Neural cell (in vitro differentiated cells): ENCODE results near the gene TSFM. TPM values are rescaled to one million over a fixed set of nuclear protein-coding genes. Genes with fewer than 3 reads are reported as not detected.

Source experiments
- H2AFZ ChIP-seq: fragments of 200-600, 300-800 bp; sonication (generic), shearing (Covaris generic); 2 replicates; pipeline ENCODE4 v1.6.0; 2014; ENCODE audit warnings: low read depth, mild to moderate bottlenecking, antibody characterized with exemption, low read length, moderate library complexity
- H3F3A ChIP-seq: fragments of 200-600 bp; shearing (Covaris generic); 2 replicates; pipeline ENCODE4 v1.6.1; 2016; ENCODE audit warnings: mild to moderate bottlenecking, moderate library complexity, mixed read lengths, antibody characterized with exemption, low read length; ENCODE audit not compliant: insufficient read depth, poor library complexity, severe bottlenecking
- H3K27ac ChIP-seq: fragments of 200-600, 300-800 bp; sonication (generic), shearing (Covaris generic); 2 replicates; pipeline ENCODE4 v1.5.1; 2014; ENCODE audit warnings: mild to moderate bottlenecking, low read length, moderate library complexity
- H3K27me3 ChIP-seq: fragments of 300-800, 200-600 bp; sonication (generic), shearing (Covaris generic); 2 replicates; pipeline ENCODE4 v1.6.0; 2014; ENCODE audit warnings: mild to moderate bottlenecking, low read depth, low read length, moderate library complexity; ENCODE audit not compliant: insufficient read depth
- H3K36me3 ChIP-seq: fragments of 300-800, 200-600 bp; sonication (generic), shearing (Covaris generic); 2 replicates; pipeline ENCODE4 v1.5.1; 2014; ENCODE audit warnings: mild to moderate bottlenecking, antibody characterized with exemption, low read length, moderate library complexity; ENCODE audit not compliant: insufficient read depth
- H3K4me2 ChIP-seq: fragments of 300-800, 200-600 bp; sonication (generic), shearing (Covaris generic); 2 replicates; pipeline ENCODE4 v1.6.0; 2014; ENCODE audit warnings: mild to moderate bottlenecking, low read length
- H3K4me3 ChIP-seq: fragments of 300-800, 200-600 bp; sonication (generic), shearing (Covaris generic); 2 replicates; pipeline ENCODE4 v1.5.1; 2014; ENCODE audit warnings: mild to moderate bottlenecking, low read length, moderate library complexity
- H3K79me2 ChIP-seq: fragments of 200-600 bp; shearing (Covaris generic); replicated peaks from 2 replicates; pipeline ENCODE4 v1.6.0; 2014; ENCODE audit warnings: mild to moderate bottlenecking, low read length, moderate library complexity; ENCODE audit not compliant: insufficient read depth
- H3K9ac ChIP-seq: fragments of 300-800, 200-600 bp; sonication (generic), shearing (Covaris generic); 2 replicates; pipeline ENCODE4 v1.6.1; 2016; ENCODE audit warnings: mild to moderate bottlenecking, low read length, mixed read lengths
- H3K9me2 ChIP-seq: fragments of 200-600 bp; shearing (Covaris generic); 2 replicates; pipeline ENCODE4 v1.6.1; 2016; ENCODE audit warnings: mild to moderate bottlenecking, low read length, mixed read lengths; ENCODE audit not compliant: insufficient read depth
- H3K9me3 ChIP-seq: fragments of 200-600, 300-800 bp; sonication (generic), shearing (Covaris generic); 2 replicates; pipeline ENCODE4 v1.6.1; 2016; ENCODE audit warnings: mild to moderate bottlenecking, mixed run types, low read length, moderate library complexity, mixed read lengths
- H4K20me1 ChIP-seq: fragments of 200-600 bp; shearing (Covaris generic); 2 replicates; pipeline ENCODE4 v1.6.1; 2016; ENCODE audit warnings: mild to moderate bottlenecking, mixed run types; ENCODE audit not compliant: insufficient read depth
- CTCF ChIP-seq: fragments of 450-650 bp; IDR thresholded peaks from 2 replicates; pipeline ENCODE4 v1.5.1; 2014; ENCODE audit warnings: antibody characterized with exemption, mild to moderate bottlenecking, moderate library complexity; ENCODE audit not compliant: poor library complexity, severe bottlenecking
- EP300 ChIP-seq: fragments of 450-650 bp; conservative IDR thresholded peaks from 2 replicates; pipeline ENCODE4 v1.6.1; 2014; ENCODE audit warnings: antibody characterized with exemption, mild to moderate bottlenecking, moderate library complexity; ENCODE audit not compliant: poor library complexity, severe bottlenecking
- EZH2 ChIP-seq: fragments of 200-600, 300-800 bp; shearing (Covaris generic), sonication (generic); IDR thresholded peaks from 2 replicates; pipeline ENCODE4 v1.6.1; 2014; ENCODE audit warnings: antibody characterized with exemption, low read length, borderline replicate concordance, mild to moderate bottlenecking; ENCODE audit not compliant: insufficient read depth, poor library complexity, severe bottlenecking
- MXI1 ChIP-seq: fragments of 450-650 bp; conservative IDR thresholded peaks from 2 replicates; pipeline ENCODE4 v1.6.1; 2014; ENCODE audit warnings: antibody characterized with exemption, mild to moderate bottlenecking; ENCODE audit not compliant: poor library complexity, severe bottlenecking
- POLR2AphosphoS5 ChIP-seq: IDR thresholded peaks from 2 replicates; pipeline ENCODE4 v1.6.1; 2012
- RAD21 ChIP-seq: fragments of 450-650 bp; conservative IDR thresholded peaks from 2 replicates; pipeline ENCODE4 v1.6.1; 2014; ENCODE audit warnings: antibody characterized with exemption, mild to moderate bottlenecking, moderate library complexity
- REST ChIP-seq: IDR thresholded peaks from 2 replicates; pipeline ENCODE4 v1.6.1; 2012; ENCODE audit warnings: borderline replicate concordance
- SMC3 ChIP-seq: fragments of 450-650 bp; conservative IDR thresholded peaks from 2 replicates; pipeline ENCODE4 v1.6.1; 2014; ENCODE audit warnings: antibody characterized with exemption, mild to moderate bottlenecking, moderate library complexity; ENCODE audit not compliant: poor library complexity
- TAF1 ChIP-seq: IDR thresholded peaks from 2 replicates; pipeline ENCODE4 v1.6.1; 2012; ENCODE audit warnings: low read depth
- polyA plus RNA-seq: library from polyadenylated mRNA; depleted of rRNA; stranded (reverse); fragments of >200 nt; gene quantifications from 2 replicates; pipeline ENCODE4 v1.2.3, GENCODE V29; 2014

Gene TSFM
- polyA plus RNA-seq, 1 donor from 2014 or later: 37.8 TPM

- Histone ChIP-seq H3K4me2 (no peak overlapping the region), H3K27me3 (no peaks in the 10 kb centered on the region), H4K20me1 (no peaks in the 10 kb centered on the region), H3K79me2 (no peaks in the 10 kb centered on the region), H3K27ac (no peak overlapping the region), H3K9me2 (no peaks in the 10 kb centered on the region), H2AFZ (no peak overlapping the region), H3F3A (no peaks in the 10 kb centered on the region), H3K4me3 (no peak overlapping the region), H3K9me3 (no peaks in the 10 kb centered on the region), H3K9ac (no peak overlapping the region), H3K36me3 (no peaks in the 10 kb centered on the region)
- TF ChIP-seq EZH2 (no peak), EP300 (no peak), RAD21 (no peak), POLR2AphosphoS5 (no peak), SMC3 (no peak), REST (no peak), MXI1 (no peak), TAF1 (no peak), CTCF (no peak)
Observed at GRCh38 chr12:57816001-57816854, 33.6 kb downstream of the TSFM start.

- Histone ChIP-seq H3K9ac (no peak overlapping the region), H3K9me2 (no peaks in the 10 kb centered on the region), H3K4me2 (no peak overlapping the region), H3K27ac (no peak overlapping the region), H2AFZ (no peak overlapping the region), H3K9me3 (no peaks in the 10 kb centered on the region), H3K36me3 (no peaks in the 10 kb centered on the region), H4K20me1 (no peaks in the 10 kb centered on the region), H3K79me2 (no peaks in the 10 kb centered on the region), H3F3A (no peaks in the 10 kb centered on the region), H3K27me3 (no peaks in the 10 kb centered on the region), H3K4me3 (no peak overlapping the region)
- TF ChIP-seq REST (no peak), POLR2AphosphoS5 (no peak), MXI1 (no peak), RAD21 (no peak), TAF1 (no peak), CTCF (no peak), EZH2 (no peak), SMC3 (no peak), EP300 (no peak)
Observed at GRCh38 chr12:57816855-57817151, 34.2 kb downstream of the TSFM start.
